Cardiac muscle cell (in vitro differentiated cells and primary cell): ENCODE data around the gene CNKSR2. TPM values are rescaled to one million over a fixed set of nuclear protein-coding genes. Genes with fewer than 3 reads are reported as not detected.

Experiments used
- DNase-seq, 2 donors: peaks; one replicate each; pipeline versions ENCODE4 v3.0.0 to v3.0.0-alpha.2; 2010 to 2017; ENCODE audit warnings: low read depth in 1 of 2, low spot score in 1 of 2
- H3K27ac ChIP-seq: fragments of 200-600 bp; sonication (generic); 2 replicates; pipeline ENCODE4 v1.5.1; 2016
- H3K27me3 ChIP-seq: fragments of 200-600 bp; sonication (generic); 2 replicates; pipeline ENCODE4 v1.6.0; 2016; ENCODE audit warnings: control low read depth
- H3K36me3 ChIP-seq: fragments of 200-600 bp; sonication (generic); 2 replicates; pipeline ENCODE4 v1.5.1; 2016; ENCODE audit warnings: control low read depth
- H3K4me1 ChIP-seq: fragments of 200-600 bp; sonication (generic); 2 replicates; pipeline ENCODE4 v1.8.1; 2017; ENCODE audit warnings: low read depth, mild to moderate bottlenecking, mixed run types
- H3K4me3 ChIP-seq: fragments of 200-600 bp; sonication (generic); 2 replicates; pipeline ENCODE4 v1.5.1; 2016; ENCODE audit warnings: mild to moderate bottlenecking
- H3K9me3 ChIP-seq: fragments of 200-600 bp; sonication (generic); 2 replicates; pipeline ENCODE4 v1.5.1; 2017; ENCODE audit warnings: low read depth, mild to moderate bottlenecking, control low read depth
- polyA plus RNA-seq: library from polyadenylated mRNA; unstranded; fragments of >200 nt; fragmentation: Nextera tagmentation; extraction: Ambion mirVana; gene quantifications from 2 replicates; pipeline ENCODE4 v1.2.1, GENCODE V29; 2016
- total RNA-seq: library from RNA; depleted of rRNA; stranded (reverse); fragments of >200 nt; gene quantifications from 2 replicates; pipeline ENCODE4 v1.2.3, GENCODE V29; 2016
- TF ChIP-seq, protein P1 (sequence below): IDR thresholded peaks from 2 replicates; pipeline ENCODE4 v1.5.1; 2012; ENCODE audit warnings: low read depth, mild to moderate bottlenecking, low read length

CNKSR2 gene
- total and polyA plus RNA-seq, 2 experiments from 2014 or later, result 1.5 to 25.3 TPM

- DNase-seq, result no peak
- H3K4me3 ChIP-seq, result peak overlapping the region; percentile 65
- TF ChIP-seq, protein P1, sequence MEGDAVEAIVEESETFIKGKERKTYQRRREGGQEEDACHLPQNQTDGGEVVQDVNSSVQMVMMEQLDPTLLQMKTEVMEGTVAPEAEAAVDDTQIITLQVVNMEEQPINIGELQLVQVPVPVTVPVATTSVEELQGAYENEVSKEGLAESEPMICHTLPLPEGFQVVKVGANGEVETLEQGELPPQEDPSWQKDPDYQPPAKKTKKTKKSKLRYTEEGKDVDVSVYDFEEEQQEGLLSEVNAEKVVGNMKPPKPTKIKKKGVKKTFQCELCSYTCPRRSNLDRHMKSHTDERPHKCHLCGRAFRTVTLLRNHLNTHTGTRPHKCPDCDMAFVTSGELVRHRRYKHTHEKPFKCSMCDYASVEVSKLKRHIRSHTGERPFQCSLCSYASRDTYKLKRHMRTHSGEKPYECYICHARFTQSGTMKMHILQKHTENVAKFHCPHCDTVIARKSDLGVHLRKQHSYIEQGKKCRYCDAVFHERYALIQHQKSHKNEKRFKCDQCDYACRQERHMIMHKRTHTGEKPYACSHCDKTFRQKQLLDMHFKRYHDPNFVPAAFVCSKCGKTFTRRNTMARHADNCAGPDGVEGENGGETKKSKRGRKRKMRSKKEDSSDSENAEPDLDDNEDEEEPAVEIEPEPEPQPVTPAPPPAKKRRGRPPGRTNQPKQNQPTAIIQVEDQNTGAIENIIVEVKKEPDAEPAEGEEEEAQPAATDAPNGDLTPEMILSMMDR, result no peak
- H3K9me3 ChIP-seq, result no peaks in the 10 kb centered on the region
- no peak overlapping the region for H3K27ac ChIP-seq
- no peaks in the 10 kb centered on the region for H3K36me3 ChIP-seq
- H3K4me1 ChIP-seq, result no peaks in the 10 kb centered on the region
- peaks cover 26% of the 10 kb centered on the region for H3K27me3 ChIP-seq
Measured at GRCh38 chrX:21373637-21374162, 518 bp upstream of the CNKSR2 start.

GRCh38 chrX:21374994-21375707 lies 933 bp downstream of the CNKSR2 start:
- Histone ChIP-seq H3K27me3 (peaks cover 26% of the 10 kb centered on the region), H3K4me3 (peak overlapping the region; percentile 65), H3K4me1 (no peaks in the 10 kb centered on the region), H3K36me3 (no peaks in the 10 kb centered on the region), H3K9me3 (no peaks in the 10 kb centered on the region), H3K27ac (no peak overlapping the region)
- DNase-seq, result peak in 1 of 2 donors; percentile 2
- TF ChIP-seq, protein P1, result no peak

DNA sequence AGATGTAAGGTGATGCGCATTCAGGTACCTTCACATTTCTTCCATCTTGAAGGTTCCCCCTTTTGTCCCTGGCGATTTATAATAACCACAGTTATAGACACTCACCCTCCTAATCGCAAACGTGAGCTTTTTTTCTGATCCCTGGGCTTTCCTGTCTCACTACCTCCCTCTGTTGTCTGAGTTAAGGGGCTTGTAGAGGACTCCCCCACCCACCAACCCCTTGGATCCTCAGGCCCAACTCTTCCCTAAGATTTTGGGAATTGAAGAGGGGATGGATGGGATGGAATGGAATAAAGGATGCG lies 1.4 kb downstream of the CNKSR2 start:
- peak in 1 of 2 donors; percentile 8 for DNase-seq
- peaks cover 26% of the 10 kb centered on the region for H3K27me3 ChIP-seq
- H3K4me1 ChIP-seq, result no peaks in the 10 kb centered on the region
- no peaks in the 10 kb centered on the region for H3K36me3 ChIP-seq
- H3K4me3 ChIP-seq, result peak overlapping the region; percentile 65
- H3K27ac ChIP-seq, result no peak overlapping the region
- TF ChIP-seq, protein P1, result no peak
- H3K9me3 ChIP-seq, result no peaks in the 10 kb centered on the region

DNA sequence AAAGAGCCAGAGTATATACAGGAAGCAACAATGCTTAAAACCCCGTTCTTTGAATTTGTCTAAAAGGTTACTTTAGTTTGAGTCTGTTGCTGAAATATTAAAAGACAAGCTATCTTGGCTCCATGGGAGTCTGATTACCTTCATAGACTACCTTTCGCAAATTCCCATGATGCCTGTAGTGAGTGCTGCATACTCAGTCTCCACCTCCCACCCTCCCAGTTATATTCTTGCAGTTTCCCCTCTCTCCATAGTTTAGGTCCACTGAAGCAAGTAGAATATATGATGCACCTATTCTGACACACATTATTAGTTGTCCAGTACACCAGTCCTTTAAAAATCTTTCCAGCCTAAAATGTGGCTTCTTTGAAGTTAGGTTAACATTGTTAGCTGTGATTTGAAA lies 2.4 kb downstream of the CNKSR2 start:
- no peak for DNase-seq
- no peak overlapping the region for H3K4me3 ChIP-seq

GRCh38 chrX:21379991-21380390 lies 5.8 kb downstream of the CNKSR2 start:
- Histone ChIP-seq H3K4me3 (no peak overlapping the region), H3K4me1 (no peaks in the 10 kb centered on the region), H3K27ac (no peak overlapping the region), H3K9me3 (no peaks in the 10 kb centered on the region), H3K27me3 (peaks cover 18% of the 10 kb centered on the region), H3K36me3 (no peaks in the 10 kb centered on the region)
- no peak for DNase-seq
- TF ChIP-seq, protein P1, result no peak

More for the DNA sequence above, 2.4 kb downstream of the CNKSR2 start:
- H3K9me3 ChIP-seq, result no peaks in the 10 kb centered on the region
- H3K4me1 ChIP-seq, result no peaks in the 10 kb centered on the region
- no peaks in the 10 kb centered on the region for H3K36me3 ChIP-seq
- peaks cover 26% of the 10 kb centered on the region for H3K27me3 ChIP-seq
- TF ChIP-seq, protein P1, result no peak
- no peak overlapping the region for H3K27ac ChIP-seq
